ENCODE data around the gene SPARCL1. TPM values are rescaled to one million over a fixed set of nuclear protein-coding genes. Genes with fewer than 3 reads are reported as not detected.

The SPARCL1 gene
- total RNA-seq, 1 experiment from 2014 or later = 0.85 TPM

- ATAC-seq = no peak
Observed at GRCh38 chr4:87570290-87570805, 41.2 kb upstream of the SPARCL1 start.

DNA sequence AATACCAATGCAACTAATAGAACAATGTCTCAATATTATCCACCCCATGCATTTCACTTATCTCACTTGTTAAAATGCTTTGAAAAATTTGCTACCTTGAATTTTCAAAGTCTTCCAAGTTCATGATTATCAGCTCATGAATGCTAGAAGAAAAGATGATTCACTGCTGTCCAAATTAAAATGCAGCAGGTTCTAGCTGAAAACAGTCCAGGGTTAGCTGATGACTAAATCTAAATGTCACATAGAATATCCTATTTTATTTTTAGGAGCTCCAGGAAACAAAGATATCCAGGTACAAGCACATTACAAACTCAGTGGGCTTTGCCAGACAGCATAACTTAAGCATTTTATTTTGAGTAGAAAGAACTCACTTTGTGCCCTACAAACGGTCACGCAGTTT, 38.0 kb upstream of the SPARCL1 start:
- ChIA-PET POLR2A (no interaction called here), CTCF (interaction anchor here (0.6 to 1.3 kb wide), 3 partner anchors 24 to 286 kb away, joined by 3 to 6 read pairs (median 3); no protein-coding TSS in a partner anchor)
- H3K9me3 Mint-ChIP-seq = peaks cover 6% of the 10 kb centered on the region
- H3K36me3 Mint-ChIP-seq = no peaks in the 10 kb centered on the region
- ATAC-seq = no peak
- H3K27me3 Mint-ChIP-seq (ENCODE audit: low read depth) = no peaks in the 10 kb centered on the region
- H3K4me1 Mint-ChIP-seq = peaks cover 10% of the 10 kb centered on the region
- H3K4me3 Mint-ChIP-seq = no peak overlapping the region
- H3K27ac Mint-ChIP-seq = no peak overlapping the region
- no peak for DNase-seq (ENCODE audit: low spot score)
- TF ChIP-seq MYBL2 (CRISPR knock-in tag; IDR thresholded peaks at IDR 0.05) (no peak), JAZF1 (CRISPR knock-in tag; IDR thresholded peaks at IDR 0.05) (no peak), NFYB (CRISPR knock-in tag; conservative IDR thresholded peaks at IDR 0.05; ENCODE audit: low read depth) (no peak), ZSCAN18 (CRISPR knock-in tag; IDR thresholded peaks at IDR 0.05) (no peak), AR (CRISPR knock-in tag; IDR thresholded peaks at IDR 0.05) (no peak), ZNF138 (CRISPR knock-in tag; conservative IDR thresholded peaks at IDR 0.05) (no peak)
- TF ChIP-seq, protein P1, sequence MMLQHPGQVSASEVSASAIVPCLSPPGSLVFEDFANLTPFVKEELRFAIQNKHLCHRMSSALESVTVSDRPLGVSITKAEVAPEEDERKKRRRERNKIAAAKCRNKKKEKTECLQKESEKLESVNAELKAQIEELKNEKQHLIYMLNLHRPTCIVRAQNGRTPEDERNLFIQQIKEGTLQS (CRISPR knock-in tag; conservative IDR thresholded peaks at IDR 0.05) = no peak
- TF ChIP-seq, protein P2, sequence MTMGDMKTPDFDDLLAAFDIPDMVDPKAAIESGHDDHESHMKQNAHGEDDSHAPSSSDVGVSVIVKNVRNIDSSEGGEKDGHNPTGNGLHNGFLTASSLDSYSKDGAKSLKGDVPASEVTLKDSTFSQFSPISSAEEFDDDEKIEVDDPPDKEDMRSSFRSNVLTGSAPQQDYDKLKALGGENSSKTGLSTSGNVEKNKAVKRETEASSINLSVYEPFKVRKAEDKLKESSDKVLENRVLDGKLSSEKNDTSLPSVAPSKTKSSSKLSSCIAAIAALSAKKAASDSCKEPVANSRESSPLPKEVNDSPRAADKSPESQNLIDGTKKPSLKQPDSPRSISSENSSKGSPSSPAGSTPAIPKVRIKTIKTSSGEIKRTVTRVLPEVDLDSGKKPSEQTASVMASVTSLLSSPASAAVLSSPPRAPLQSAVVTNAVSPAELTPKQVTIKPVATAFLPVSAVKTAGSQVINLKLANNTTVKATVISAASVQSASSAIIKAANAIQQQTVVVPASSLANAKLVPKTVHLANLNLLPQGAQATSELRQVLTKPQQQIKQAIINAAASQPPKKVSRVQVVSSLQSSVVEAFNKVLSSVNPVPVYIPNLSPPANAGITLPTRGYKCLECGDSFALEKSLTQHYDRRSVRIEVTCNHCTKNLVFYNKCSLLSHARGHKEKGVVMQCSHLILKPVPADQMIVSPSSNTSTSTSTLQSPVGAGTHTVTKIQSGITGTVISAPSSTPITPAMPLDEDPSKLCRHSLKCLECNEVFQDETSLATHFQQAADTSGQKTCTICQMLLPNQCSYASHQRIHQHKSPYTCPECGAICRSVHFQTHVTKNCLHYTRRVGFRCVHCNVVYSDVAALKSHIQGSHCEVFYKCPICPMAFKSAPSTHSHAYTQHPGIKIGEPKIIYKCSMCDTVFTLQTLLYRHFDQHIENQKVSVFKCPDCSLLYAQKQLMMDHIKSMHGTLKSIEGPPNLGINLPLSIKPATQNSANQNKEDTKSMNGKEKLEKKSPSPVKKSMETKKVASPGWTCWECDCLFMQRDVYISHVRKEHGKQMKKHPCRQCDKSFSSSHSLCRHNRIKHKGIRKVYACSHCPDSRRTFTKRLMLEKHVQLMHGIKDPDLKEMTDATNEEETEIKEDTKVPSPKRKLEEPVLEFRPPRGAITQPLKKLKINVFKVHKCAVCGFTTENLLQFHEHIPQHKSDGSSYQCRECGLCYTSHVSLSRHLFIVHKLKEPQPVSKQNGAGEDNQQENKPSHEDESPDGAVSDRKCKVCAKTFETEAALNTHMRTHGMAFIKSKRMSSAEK (CRISPR knock-in tag; IDR thresholded peaks at IDR 0.05; ENCODE audit: borderline replicate concordance) = no peak
- TF ChIP-seq, protein P3, sequence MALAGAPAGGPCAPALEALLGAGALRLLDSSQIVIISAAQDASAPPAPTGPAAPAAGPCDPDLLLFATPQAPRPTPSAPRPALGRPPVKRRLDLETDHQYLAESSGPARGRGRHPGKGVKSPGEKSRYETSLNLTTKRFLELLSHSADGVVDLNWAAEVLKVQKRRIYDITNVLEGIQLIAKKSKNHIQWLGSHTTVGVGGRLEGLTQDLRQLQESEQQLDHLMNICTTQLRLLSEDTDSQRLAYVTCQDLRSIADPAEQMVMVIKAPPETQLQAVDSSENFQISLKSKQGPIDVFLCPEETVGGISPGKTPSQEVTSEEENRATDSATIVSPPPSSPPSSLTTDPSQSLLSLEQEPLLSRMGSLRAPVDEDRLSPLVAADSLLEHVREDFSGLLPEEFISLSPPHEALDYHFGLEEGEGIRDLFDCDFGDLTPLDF (CRISPR knock-in tag; IDR thresholded peaks at IDR 0.05) = no peak
- TF ChIP-seq, protein P4, sequence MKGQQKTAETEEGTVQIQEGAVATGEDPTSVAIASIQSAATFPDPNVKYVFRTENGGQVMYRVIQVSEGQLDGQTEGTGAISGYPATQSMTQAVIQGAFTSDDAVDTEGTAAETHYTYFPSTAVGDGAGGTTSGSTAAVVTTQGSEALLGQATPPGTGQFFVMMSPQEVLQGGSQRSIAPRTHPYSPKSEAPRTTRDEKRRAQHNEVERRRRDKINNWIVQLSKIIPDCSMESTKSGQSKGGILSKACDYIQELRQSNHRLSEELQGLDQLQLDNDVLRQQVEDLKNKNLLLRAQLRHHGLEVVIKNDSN (CRISPR knock-in tag; IDR thresholded peaks at IDR 0.05) = no peak

More at GRCh38 chr4:87570290-87570805, 41.2 kb upstream of the SPARCL1 start:
- CTCF ChIA-PET = no interaction called here
- TF ChIP-seq ZSCAN18 (CRISPR knock-in tag; IDR thresholded peaks at IDR 0.05) = no peak
- TF ChIP-seq EMX1 (CRISPR knock-in tag; IDR thresholded peaks at IDR 0.05) = no peak
- TF ChIP-seq, protein P5, sequence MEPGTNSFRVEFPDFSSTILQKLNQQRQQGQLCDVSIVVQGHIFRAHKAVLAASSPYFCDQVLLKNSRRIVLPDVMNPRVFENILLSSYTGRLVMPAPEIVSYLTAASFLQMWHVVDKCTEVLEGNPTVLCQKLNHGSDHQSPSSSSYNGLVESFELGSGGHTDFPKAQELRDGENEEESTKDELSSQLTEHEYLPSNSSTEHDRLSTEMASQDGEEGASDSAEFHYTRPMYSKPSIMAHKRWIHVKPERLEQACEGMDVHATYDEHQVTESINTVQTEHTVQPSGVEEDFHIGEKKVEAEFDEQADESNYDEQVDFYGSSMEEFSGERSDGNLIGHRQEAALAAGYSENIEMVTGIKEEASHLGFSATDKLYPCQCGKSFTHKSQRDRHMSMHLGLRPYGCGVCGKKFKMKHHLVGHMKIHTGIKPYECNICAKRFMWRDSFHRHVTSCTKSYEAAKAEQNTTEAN (CRISPR knock-in tag; IDR thresholded peaks at IDR 0.05) = no peak
- no peak for TF ChIP-seq HMGA2 (CRISPR knock-in tag; IDR thresholded peaks at IDR 0.05)
- no peak for TF ChIP-seq ATF2 (CRISPR knock-in tag; IDR thresholded peaks at IDR 0.05; ENCODE audit: borderline replicate concordance, low read depth)
- TF ChIP-seq NR1H2 (CRISPR knock-in tag; IDR thresholded peaks at IDR 0.05) = no peak
- no peak for TF ChIP-seq ZNF138 (CRISPR knock-in tag; conservative IDR thresholded peaks at IDR 0.05)
- H3K36me3 Mint-ChIP-seq = 0 out of 2 replicates have a peak, but pooled peaks cover 3% of the 10 kb centered on the region
- no peak overlapping the region for H3K27ac Mint-ChIP-seq
- H3K4me3 Mint-ChIP-seq = no peak overlapping the region
- POLR2A ChIA-PET = no interaction called here
- H3K9me3 Mint-ChIP-seq = peaks cover 13% of the 10 kb centered on the region
- H3K27me3 Mint-ChIP-seq (ENCODE audit: low read depth) = no peaks in the 10 kb centered on the region
- DNase-seq (ENCODE audit: low spot score) = no peak
- peaks cover 20% of the 10 kb centered on the region for H3K4me1 Mint-ChIP-seq
